Trophoblast cell (in vitro differentiated cells and primary cell): ENCODE measurements around the gene TMEM255B.
"Not testable (repeated sequence)": the region's sequence is repeated elsewhere in the genome, so short reads cannot be mapped to it uniquely, and the experiment has no call there.

Source experiments
- DNase-seq, 2 donors: peaks; one replicate each; pipeline ENCODE4 v3.0.0-alpha.2; 2016
- H2AFZ ChIP-seq: 2 replicates; pipeline ENCODE4 v1.6.1; 2013; ENCODE audit warnings: low read length, moderate library complexity, mild to moderate bottlenecking; ENCODE audit not compliant: insufficient read depth, poor library complexity
- H2AK5ac ChIP-seq: 2 replicates; pipeline ENCODE4 v1.6.1; 2013; ENCODE audit warnings: mild to moderate bottlenecking, low read length
- H2BK120ac ChIP-seq: 2 replicates; pipeline ENCODE4 v1.6.1; 2013; ENCODE audit warnings: low read length, mild to moderate bottlenecking, moderate library complexity; ENCODE audit not compliant: insufficient read depth, poor library complexity
- H2BK12ac ChIP-seq: 2 replicates; pipeline ENCODE4 v1.6.1; 2013; ENCODE audit warnings: mild to moderate bottlenecking, low read length, moderate library complexity
- H2BK5ac ChIP-seq: 2 replicates; pipeline ENCODE4 v1.6.1; 2013; ENCODE audit warnings: low read length, low read depth, moderate library complexity, mild to moderate bottlenecking; ENCODE audit not compliant: poor library complexity
- H3K14ac ChIP-seq: 2 replicates; pipeline ENCODE4 v1.6.1; 2013; ENCODE audit warnings: mild to moderate bottlenecking, low read length
- H3K18ac ChIP-seq: 2 replicates; pipeline ENCODE4 v1.6.1; 2013; ENCODE audit warnings: mild to moderate bottlenecking, low read length
- H3K23ac ChIP-seq: 2 replicates; pipeline ENCODE4 v1.6.1; 2013; ENCODE audit warnings: low read length
- H3K27ac ChIP-seq: 2 replicates; pipeline ENCODE4 v1.5.1; 2013; ENCODE audit warnings: low read depth, mild to moderate bottlenecking, inconsistent platforms, low read length, moderate library complexity
- H3K27me3 ChIP-seq: 2 replicates; pipeline ENCODE4 v1.6.1; 2013; ENCODE audit warnings: inconsistent platforms, mild to moderate bottlenecking, low read length, moderate library complexity; ENCODE audit not compliant: insufficient read depth
- H3K36me3 ChIP-seq, 2 experiments: 1 replicate in 1 of 2; 2 replicates in 1 of 2; pipeline ENCODE4 v1.6.1; 2013; ENCODE audit warnings: low read length in 2 of 2, mild to moderate bottlenecking in 2 of 2, moderate library complexity in 1 of 2; ENCODE audit not compliant: insufficient read depth in 2 of 2, control insufficient read depth in 1 of 2
- H3K4ac ChIP-seq: 2 replicates; pipeline ENCODE4 v1.6.1; 2013; ENCODE audit warnings: low read depth, mild to moderate bottlenecking, low read length, moderate library complexity
- H3K4me1 ChIP-seq, 2 experiments: 1 replicate in 1 of 2; 2 replicates in 1 of 2; pipeline ENCODE4 v1.6.1; 2013; ENCODE audit warnings: low read length in 2 of 2, mild to moderate bottlenecking in 2 of 2, moderate library complexity in 1 of 2; ENCODE audit not compliant: insufficient read depth in 2 of 2, control insufficient read depth in 1 of 2
- H3K4me2 ChIP-seq: 2 replicates; pipeline ENCODE4 v1.6.1; 2013; ENCODE audit warnings: inconsistent platforms, mild to moderate bottlenecking, low read length, moderate library complexity
- H3K4me3 ChIP-seq: 2 replicates; pipeline ENCODE4 v1.5.1; 2013; ENCODE audit warnings: mild to moderate bottlenecking, low read depth, low read length, inconsistent platforms
- H3K79me1 ChIP-seq: one replicate; pipeline ENCODE4 v1.6.1; 2013; ENCODE audit warnings: low read length
- H3K79me2 ChIP-seq: 2 replicates; pipeline ENCODE4 v1.6.1; 2013; ENCODE audit warnings: low read length, mild to moderate bottlenecking; ENCODE audit not compliant: control insufficient read depth, insufficient read depth, poor library complexity
- H3K9ac ChIP-seq: 2 replicates; pipeline ENCODE4 v1.6.1; 2013; ENCODE audit warnings: mild to moderate bottlenecking, low read length
- H3K9me3 ChIP-seq: 2 replicates; pipeline ENCODE4 v1.6.1; 2013; ENCODE audit warnings: low read depth, mild to moderate bottlenecking, control low read depth, inconsistent platforms, low read length; ENCODE audit not compliant: insufficient read depth
- H4K12ac ChIP-seq: 2 replicates; pipeline ENCODE4 v1.6.1; 2013; ENCODE audit warnings: low read depth, mild to moderate bottlenecking, low read length, moderate library complexity
- H4K8ac ChIP-seq: 2 replicates; pipeline ENCODE4 v1.6.1; 2013; ENCODE audit warnings: low read depth, mild to moderate bottlenecking, low read length, moderate library complexity
- H4K91ac ChIP-seq: one replicate; pipeline ENCODE4 v1.6.1; 2013; ENCODE audit warnings: low read depth, mild to moderate bottlenecking, low read length, moderate library complexity
- WGBS: extraction: QIAGEN DNeasy Blood & Tissue Kit; methylation state at CpG from one replicate; pipeline ENCODE4 v1.1.7; 2013; ENCODE audit warnings: missing lambda C conversion rate; ENCODE audit not compliant: insufficient read length, insufficient coverage; ENCODE audit errors: extremely low coverage; 5-methylcytosine and 5-hydroxymethylcytosine counted together

The TMEM255B gene

GRCh38 chr13:113832205-113832604 lies 73.2 kb downstream of the TMEM255B start:
- Histone ChIP-seq H3K27ac (no peak overlapping the region), H3K36me3 (peaks cover 16 to 21% of the 10 kb centered on the region in 2 experiments), H3K27me3 (no peaks in the 10 kb centered on the region), H3K4me1 (peaks cover 5 to 8% of the 10 kb centered on the region in 2 experiments), H3K14ac (no peak overlapping the region), H4K12ac (no peak overlapping the region), H2AFZ (no peak overlapping the region), H2BK120ac (no peak overlapping the region), H3K9me3 (peaks cover 9% of the 10 kb centered on the region), H2BK12ac (no peak overlapping the region), H2AK5ac (no peak overlapping the region), H3K9ac (no peak overlapping the region), H3K79me2 (peaks cover 2% of the 10 kb centered on the region), H3K4me3 (no peak overlapping the region), H3K18ac (no peak overlapping the region), H3K4ac (no peak overlapping the region), H3K23ac (no peak overlapping the region), H4K91ac (no peak overlapping the region), H3K79me1 (peaks cover 8% of the 10 kb centered on the region), H3K4me2 (no peak overlapping the region), H2BK5ac (no peak overlapping the region), H4K8ac (no peak overlapping the region)
- no CpG with 5 or more reads among the region's 19 CpGs for WGBS
- peak in 1 of 2 donors; percentile 11 for DNase-seq

GRCh38 chr13:113832631-113833030 lies 73.6 kb downstream of the TMEM255B start:
- Histone ChIP-seq H3K14ac (no peak overlapping the region), H3K4me2 (no peak overlapping the region), H2BK12ac (peak overlapping the region; percentile 17), H4K12ac (no peak overlapping the region), H2AFZ (no peak overlapping the region), H3K79me1 (peaks cover 12% of the 10 kb centered on the region), H3K4me3 (no peak overlapping the region), H3K9me3 (peaks cover 9% of the 10 kb centered on the region), H2AK5ac (no peak overlapping the region), H3K4ac (no peak overlapping the region), H3K36me3 (peaks cover 13 to 18% of the 10 kb centered on the region in 2 experiments), H3K23ac (no peak overlapping the region), H3K27ac (no peak overlapping the region), H3K18ac (no peak overlapping the region), H2BK120ac (no peak overlapping the region), H3K4me1 (peaks cover 9 to 12% of the 10 kb centered on the region in 2 experiments), H2BK5ac (no peak overlapping the region), H3K79me2 (peaks cover 6% of the 10 kb centered on the region), H3K9ac (no peak overlapping the region), H4K91ac (no peak overlapping the region), H3K27me3 (no peaks in the 10 kb centered on the region), H4K8ac (no peak overlapping the region)
- no CpG with 5 or more reads among the region's 23 CpGs for WGBS
- DNase-seq: no peak

GRCh38 chr13:113833111-113833830 lies 74.2 kb downstream of the TMEM255B start:
- Histone ChIP-seq H3K79me1 (peaks cover 18% of the 10 kb centered on the region), H3K4me2 (no peak overlapping the region), H4K91ac (peak overlapping the region; percentile 11), H4K8ac (no peak overlapping the region), H3K36me3 (peaks cover 11 to 17% of the 10 kb centered on the region in 2 experiments), H3K4ac (no peak overlapping the region), H3K23ac (no peak overlapping the region), H3K27me3 (no peaks in the 10 kb centered on the region), H3K9me3 (peaks cover 9% of the 10 kb centered on the region), H3K4me3 (no peak overlapping the region), H2BK5ac (no peak overlapping the region), H4K12ac (no peak overlapping the region), H2BK12ac (peak overlapping the region; percentile 11), H3K4me1 (peaks cover 14 to 18% of the 10 kb centered on the region in 2 experiments), H2AFZ (no peak overlapping the region), H3K27ac (no peak overlapping the region), H2BK120ac (no peak overlapping the region), H2AK5ac (no peak overlapping the region), H3K14ac (no peak overlapping the region), H3K9ac (no peak overlapping the region), H3K18ac (no peak overlapping the region), H3K79me2 (peaks cover 10% of the 10 kb centered on the region)
- no peak for DNase-seq
- WGBS: no CpG with 5 or more reads among the region's 25 CpGs

GRCh38 chr13:113834006-113834405 lies 75.0 kb downstream of the TMEM255B start:
- Histone ChIP-seq H3K4me1 (peaks cover 22 to 26% of the 10 kb centered on the region in 2 experiments), H3K36me3 (peaks cover 9 to 13% of the 10 kb centered on the region in 2 experiments), H3K79me2 (peaks cover 14% of the 10 kb centered on the region), H3K79me1 (peaks cover 26% of the 10 kb centered on the region)
- H3K27ac ChIP-seq, H3K4me2 ChIP-seq, H3K23ac ChIP-seq, H3K14ac ChIP-seq, H2BK5ac ChIP-seq, H4K12ac ChIP-seq, H3K18ac ChIP-seq, H4K8ac ChIP-seq, H2BK120ac ChIP-seq, H2AFZ ChIP-seq, H3K9ac ChIP-seq, H4K91ac ChIP-seq, H3K4me3 ChIP-seq, H2AK5ac ChIP-seq, DNase-seq, H3K27me3 ChIP-seq, H3K4ac ChIP-seq, H2BK12ac ChIP-seq, H3K9me3 ChIP-seq: not testable (repeated sequence)
- WGBS: no CpG with 5 or more reads among the region's 17 CpGs
